HG02759 (cell line): ENCODE measurements around the gene GRIN1.

ENCODE experiments used
- ATAC-seq: cut with Tn5 transposase; IDR thresholded peaks from one replicate; pipeline ENCODE4 v1.9.1; 2021; ENCODE audit warnings: mild to moderate bottlenecking, moderate library complexity; ENCODE audit not compliant: unreplicated experiment

GRIN1 gene

GRCh38 chr9:137161558-137162486 is 22.9 kb downstream of the GRIN1 start:
- ATAC-seq, result no peak

DNA sequence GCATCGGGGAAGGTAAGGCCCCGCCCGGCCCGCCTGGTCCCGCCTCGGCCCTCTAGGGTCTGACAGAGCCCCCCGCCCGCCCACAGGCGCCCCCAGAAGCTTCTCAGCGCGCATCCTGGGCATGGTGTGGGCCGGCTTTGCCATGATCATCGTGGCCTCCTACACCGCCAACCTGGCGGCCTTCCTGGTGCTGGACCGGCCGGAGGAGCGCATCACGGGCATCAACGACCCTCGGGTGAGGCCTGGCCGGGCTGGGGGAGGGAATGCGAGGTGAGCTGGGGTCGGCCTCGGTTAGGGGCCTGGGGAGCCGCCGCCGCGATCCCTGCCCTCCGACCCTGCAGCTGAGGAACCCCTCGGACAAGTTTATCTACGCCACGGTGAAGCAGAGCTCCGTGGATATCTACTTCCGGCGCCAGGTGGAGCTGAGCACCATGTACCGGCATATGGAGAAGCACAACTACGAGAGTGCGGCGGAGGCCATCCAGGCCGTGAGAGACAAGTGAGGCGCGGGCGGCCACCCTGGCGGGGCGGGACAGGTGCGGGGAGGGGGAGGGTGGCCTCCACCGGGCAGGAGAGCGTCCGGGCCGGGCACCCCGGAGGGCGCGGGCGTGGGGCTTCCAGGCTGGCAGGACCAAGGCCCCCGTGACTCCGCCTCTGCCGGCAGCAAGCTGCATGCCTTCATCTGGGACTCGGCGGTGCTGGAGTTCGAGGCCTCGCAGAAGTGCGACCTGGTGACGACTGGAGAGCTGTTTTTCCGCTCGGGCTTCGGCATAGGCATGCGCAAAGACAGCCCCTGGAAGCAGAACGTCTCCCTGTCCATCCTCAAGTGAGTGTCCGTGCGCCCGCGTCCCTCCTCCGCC is 23.8 kb downstream of the GRIN1 start:
- ATAC-seq, result no peak

DNA sequence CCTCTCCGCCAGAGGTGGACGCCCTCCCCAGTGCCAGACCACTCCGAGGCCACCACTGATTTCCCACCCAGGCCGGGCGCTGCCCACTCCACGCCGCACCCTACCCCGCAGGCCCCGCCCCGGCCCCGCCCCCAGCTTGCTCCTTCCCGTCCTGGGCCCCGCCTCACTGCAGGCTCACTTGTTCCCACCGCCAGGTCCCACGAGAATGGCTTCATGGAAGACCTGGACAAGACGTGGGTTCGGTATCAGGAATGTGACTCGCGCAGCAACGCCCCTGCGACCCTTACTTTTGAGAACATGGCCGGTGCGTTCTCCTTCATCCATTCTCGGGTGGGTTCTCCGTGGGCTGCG is 24.4 kb downstream of the GRIN1 start:
- no peak for ATAC-seq

DNA sequence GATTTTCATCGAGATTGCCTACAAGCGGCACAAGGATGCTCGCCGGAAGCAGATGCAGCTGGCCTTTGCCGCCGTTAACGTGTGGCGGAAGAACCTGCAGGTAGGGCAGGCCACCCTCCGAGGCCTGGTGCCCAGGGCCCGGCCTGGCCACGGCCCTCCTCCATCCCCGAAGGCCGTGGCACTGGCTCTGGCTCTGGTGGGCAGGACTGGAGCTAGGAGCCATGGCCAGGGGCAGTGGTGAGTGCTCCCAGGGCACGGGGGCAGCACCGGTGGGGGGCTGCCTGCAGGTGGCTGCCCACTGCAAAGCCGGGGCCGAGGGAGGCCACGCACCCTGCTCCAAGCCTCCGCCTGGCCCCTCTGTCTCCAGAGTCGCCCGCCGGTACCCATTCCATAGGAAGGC is 24.9 kb downstream of the GRIN1 start:
- no peak for ATAC-seq

- no peak for ATAC-seq
Observed at GRCh38 chr9:137164370-137165249, 25.7 kb downstream of the GRIN1 start.

DNA sequence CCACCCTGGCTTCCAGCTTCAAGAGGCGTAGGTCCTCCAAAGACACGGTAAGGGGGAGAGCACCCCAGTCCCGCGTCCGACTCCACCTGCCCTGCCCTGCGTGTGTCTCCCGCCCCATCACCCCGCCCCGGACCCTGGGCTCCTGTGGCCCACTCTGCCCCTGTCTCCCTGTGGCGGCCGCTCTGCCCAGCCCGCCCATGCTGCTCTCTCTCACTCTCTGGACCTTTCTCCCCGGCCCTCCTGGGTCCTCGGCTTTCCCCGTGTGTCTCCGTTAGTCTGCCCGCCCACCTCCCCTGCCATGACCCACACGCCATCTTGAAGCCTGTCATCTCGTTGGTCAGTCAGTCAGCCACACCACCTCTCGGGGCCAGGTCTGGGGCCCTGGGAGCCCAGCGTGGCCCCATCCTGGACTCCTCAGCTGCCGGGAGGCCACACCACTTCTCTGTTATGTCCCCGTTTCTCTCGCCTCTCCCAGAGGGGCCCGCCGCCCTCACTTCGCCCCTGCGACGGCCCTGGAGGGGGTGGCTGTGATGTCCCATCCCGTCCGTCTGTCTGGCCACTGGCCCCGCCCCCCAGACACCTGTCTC is 26.4 kb downstream of the GRIN1 start:
- no peak for ATAC-seq

- no peak for ATAC-seq
Observed at GRCh38 chr9:137166380-137167229, 27.7 kb downstream of the GRIN1 start.

- no peak for ATAC-seq
Observed at GRCh38 chr9:137167277-137167746, 28.4 kb downstream of the GRIN1 start.

- ATAC-seq, result no peak
Observed at GRCh38 chr9:137167747-137168572, 29.0 kb downstream of the GRIN1 start.

DNA sequence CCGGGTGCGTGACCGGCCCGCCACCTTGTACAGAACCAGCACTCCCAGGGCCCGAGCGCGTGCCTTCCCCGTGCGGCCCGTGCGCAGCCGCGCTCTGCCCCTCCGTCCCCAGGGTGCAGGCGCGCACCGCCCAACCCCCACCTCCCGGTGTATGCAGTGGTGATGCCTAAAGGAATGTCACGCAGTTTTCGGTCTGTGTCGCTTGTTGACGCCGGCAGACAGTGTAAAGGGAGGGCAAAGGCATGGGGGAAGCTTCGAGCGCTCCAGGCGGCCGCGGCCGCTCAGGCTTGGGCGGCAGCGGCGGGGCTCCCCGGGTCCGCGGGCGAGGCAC is 29.6 kb downstream of the GRIN1 start:
- ATAC-seq, result no peak

DNA sequence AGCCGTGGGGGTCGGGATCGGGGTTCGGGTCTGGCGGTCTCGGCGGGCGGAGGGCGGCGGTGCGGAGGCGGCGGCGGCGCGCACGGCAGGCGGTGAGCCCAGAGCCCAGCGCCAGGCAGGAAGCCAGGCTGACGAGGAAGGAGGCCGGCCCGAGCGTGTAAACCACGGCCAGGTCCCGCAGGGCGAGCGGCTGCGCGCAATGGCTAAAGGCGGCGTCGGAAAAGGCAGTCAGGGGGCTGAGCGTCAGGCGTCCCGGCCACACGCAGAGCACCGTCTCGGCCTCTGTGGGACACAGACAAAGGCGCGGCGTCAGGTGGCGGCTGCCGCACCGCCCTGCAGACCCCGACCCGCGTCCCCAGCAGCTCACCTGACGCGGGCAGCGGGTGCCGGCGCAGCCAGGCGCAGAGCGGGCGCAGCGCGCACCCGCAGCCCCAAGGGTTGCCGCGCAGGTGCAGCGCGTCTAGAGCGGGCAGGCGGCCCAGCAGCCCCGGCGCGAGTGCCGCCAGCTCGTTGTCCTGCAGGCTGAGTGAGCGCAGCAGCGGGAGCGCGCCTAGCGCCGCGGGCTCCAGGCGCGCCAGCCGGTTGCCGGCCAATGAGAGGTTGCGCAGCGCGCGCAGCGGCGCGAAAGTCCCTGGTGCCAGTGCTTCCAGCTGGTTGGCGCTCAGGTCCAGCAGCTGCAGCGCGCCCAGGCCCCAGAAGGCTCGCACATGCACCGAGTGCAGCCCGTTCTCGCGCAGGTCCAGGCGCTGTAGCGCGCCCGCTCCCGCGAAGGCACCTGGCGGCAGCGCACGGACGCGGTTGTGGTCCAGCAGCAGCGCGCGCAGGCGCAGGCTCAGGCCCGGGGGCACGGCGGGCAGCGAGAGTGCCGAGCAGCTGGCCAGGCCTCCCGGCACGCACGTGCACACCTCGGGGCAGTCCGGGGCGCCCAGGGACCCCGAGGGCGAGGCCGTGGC is 30.2 kb downstream of the GRIN1 start:
- ATAC-seq, result peak; percentile 47

DNA sequence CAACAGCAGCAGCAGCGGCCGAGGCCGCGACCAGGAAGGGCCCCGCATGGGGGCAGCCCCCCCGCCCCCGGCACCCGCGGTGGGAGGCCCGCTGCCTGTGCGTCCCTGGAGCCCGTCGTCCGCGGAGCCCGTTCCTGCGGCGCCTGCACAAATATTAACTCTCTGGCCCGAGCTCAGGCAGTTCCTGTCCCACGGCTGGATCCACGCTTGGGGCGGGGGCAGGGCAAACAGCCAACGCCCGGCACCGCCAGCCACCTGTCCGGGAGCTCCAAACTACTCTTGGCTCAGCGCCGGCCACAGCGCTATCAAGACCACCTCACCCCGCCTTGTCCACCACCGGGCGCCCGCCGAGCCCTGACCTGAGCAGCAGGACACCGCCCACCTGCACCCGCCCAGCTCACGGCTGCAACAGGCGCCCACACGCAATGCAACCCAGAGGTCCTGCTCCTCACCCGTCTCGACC is 31.0 kb downstream of the GRIN1 start, which contains the start of gene LRRC26:
TSS of gene LRRC26 (minus strand) at position 156 of the 463 bp plus-strand sequence. CDS start at position 48, 108 bp downstream.
- ATAC-seq, result no peak

DNA sequence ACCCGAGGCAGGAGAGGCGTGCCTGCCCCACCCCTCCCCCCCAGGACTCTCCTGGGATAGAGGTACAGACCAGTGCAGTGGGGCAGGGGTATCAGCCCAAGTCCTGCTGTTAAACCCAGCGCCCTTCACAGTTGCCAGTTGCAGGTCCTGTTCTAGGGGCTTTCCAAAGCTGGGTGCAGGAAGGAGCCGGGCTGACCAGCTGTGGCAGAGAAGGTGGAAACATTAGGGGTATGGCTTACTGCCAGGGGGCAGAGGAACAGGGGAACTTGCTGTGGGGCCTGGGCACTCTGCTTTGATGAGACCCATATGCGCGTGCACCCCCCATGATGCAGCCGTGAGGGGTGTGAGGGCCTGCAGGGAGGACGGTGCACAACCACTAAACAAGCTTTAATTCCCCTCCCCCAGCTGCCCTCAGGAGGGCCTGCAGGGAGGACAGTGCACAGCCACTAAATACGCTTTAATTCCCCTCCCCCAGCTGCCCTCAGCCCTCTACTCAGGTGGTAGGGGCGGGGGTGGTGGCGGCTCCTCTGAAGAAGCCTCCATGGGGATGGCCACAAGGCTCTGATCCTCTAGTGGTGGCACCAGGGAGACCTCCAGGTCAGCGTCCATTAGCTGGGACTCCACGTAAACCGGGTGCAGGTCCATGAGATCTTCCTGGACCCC is 31.7 kb downstream of the GRIN1 start:
- no peak for ATAC-seq

DNA sequence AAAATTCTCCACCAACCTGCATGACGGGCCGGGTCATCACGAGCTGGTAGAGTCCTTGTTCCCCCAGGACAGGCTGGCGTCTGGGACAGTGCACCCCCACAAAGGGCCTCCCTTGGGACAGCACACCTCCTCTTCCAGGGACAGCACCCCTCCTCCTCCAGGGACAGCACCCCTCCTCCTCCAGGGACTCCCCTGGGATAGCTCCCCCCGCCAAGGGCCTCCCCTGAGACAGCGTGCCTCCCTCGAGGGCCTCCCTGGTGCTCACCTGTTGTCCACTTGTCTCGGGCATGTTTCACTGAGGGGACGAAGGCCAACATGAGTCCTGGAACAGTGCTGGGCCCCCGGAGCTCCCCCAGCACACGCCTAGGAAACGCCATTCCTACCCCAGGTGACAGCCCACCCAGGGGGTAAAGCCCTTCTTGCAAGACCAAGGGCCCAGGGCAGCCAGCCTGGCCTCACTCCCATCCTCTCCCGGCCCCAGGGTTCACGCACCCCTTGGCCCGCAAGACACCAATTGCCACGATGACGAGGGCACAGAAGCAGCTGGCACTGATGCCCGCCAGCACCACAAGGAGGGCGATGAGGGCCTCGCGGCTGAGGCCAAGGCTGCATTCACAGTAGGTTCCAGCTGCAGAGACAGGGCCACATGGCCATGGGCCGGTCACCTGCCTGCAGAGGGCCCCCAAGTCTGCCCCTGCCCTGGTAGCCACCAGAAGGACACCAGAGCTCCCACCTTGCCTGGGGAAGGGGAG is 32.4 kb downstream of the GRIN1 start:
- ATAC-seq, result no peak

DNA sequence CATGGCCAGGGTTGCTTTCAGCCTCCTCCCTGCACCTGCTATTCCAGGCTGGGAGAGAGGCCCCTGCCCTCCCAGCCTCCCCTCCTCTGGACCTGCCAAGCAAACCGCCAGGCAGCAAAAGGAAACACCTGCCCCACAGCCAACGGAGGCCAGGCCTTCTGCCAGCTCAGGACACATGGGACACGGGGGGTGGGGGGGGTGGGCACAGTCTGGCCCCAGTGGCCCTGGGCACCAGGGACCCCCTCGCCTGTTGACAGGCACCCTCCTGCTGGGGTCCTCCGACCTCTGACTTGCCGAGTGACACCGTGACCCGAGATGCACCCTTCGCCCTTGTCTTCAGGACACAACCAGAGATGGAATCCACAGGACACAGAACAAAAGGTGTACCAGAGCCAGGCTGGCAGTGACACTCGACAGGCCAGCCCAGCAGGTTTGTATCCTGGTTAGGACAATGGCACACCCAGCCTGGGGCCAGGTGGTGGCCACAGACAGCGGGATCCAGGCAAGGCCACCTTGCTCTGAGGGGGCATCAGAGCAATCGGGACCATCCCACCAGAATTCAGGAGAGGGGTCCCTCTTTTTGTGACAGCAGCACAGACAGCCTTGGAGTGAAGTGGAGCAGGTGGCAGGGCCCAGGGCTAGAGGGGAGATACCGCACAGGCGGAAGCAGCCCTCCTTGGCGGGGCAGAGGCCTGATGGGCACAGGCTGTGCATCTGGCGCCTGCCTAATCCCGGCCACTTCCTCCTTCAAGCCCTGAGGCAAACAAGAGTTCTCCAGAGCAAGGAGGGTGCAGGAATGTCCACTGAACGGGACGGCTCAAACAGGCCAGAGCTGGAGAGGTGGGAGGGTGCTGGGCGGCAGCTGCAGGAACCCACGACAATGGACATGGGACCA is 34.2 kb downstream of the GRIN1 start:
- ATAC-seq, result no peak
